ENCODE data around the gene TNIP2.

TNIP2 gene

DNA sequence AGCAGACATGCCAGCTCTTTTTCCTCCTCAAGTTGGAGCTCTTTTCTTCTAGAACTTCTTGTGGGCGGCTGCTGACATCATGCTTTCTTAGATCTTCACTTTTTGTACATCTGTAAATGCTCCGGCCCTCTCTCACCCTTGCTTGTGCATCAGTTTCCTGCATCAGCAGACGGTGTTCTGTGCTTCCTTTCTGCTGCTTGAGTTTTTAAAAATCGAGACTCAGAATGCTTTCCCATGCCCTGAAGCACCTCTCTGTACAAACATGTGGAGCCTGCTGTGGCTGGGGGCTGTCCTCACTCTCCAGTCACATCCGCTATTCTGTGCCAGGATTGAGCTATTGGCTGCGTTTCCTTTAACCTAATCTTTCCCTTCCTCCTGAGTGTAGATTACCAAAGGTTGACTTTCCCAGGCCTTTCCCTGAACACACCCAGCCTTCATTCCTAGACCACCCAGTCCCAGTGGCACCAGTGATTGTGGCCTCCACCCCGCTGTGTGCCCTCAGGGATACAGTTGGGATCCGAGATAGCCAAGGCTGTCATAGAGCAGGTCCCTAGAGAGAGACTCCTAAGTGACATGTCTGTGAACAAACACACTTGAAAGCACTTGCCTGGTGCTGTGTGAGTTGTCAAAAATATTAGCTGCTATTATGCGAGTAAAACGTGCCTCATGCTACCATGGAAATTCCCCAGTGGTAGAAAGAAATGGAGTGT lies 41.9 kb downstream of the TNIP2 start:
- no peak for DNase-seq

- DNase-seq = no peak
Observed at GRCh38 chr4:2713337-2713736, 42.8 kb downstream of the TNIP2 start.

- no peak for DNase-seq
Observed at GRCh38 chr4:2712261-2712842, 43.8 kb downstream of the TNIP2 start.

GRCh38 chr4:2702770-2703169 lies 53.4 kb downstream of the TNIP2 start:
- no peak for DNase-seq

DNA sequence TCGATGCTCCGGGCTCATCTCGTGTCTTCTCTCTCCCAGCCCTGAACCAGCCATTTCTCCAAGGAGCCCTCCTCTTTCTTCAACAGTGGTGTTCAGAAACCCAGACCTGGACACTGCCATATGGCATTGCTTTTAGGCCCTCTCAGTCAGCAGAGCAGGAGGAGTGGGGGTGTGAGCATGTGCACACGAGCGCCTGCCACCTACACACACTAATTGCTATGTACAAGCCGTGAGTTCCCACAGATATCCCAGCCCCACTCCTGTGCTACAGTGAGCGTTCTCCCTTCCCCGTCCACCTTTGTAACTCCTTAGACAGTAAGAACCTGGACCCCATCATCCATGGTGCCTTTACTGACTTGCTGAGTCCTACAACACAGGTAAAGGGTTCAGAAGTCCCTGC lies 53.8 kb downstream of the TNIP2 start:
- no peak for DNase-seq

DNA sequence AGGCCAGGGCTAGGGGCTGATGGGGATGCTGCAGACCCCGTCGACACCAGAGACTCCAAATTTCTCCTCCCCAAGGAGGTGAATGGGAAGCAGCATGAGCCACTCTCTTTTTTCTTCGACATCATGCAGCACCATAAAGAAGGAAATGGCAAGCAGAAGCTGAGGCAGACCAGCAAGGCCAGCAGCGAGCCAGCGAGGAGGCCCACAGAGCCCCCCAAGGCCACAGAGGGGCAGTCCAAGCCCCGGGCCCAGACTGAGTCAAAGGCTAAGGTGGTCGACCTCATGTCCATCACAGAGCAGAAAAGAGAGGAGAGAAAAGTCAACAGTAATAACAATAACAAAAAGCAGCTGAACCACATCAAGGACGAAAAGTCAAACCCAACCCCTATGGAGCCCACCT lies 56.1 kb downstream of the TNIP2 start:
- no peak for DNase-seq

DNA sequence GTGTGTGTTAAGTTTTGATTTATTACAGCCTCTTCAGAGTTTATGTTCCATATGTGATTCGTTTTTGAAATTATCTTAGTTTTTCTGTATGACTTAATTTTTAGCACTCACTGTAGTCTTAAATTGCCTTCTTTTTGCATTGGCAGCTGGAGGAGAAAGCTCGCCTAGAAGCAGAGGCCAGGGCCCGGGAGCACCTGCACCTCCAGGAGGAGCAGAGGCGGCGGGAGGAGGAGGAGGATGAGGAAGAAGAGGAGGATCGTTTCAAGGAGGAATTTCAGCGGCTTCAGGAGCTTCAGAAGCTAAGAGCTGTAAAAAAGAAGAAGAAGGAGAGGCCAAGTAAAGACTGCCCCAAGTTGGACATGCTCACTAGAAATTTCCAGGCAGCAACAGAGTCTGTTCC lies 56.6 kb downstream of the TNIP2 start:
- no peak for DNase-seq

DNA sequence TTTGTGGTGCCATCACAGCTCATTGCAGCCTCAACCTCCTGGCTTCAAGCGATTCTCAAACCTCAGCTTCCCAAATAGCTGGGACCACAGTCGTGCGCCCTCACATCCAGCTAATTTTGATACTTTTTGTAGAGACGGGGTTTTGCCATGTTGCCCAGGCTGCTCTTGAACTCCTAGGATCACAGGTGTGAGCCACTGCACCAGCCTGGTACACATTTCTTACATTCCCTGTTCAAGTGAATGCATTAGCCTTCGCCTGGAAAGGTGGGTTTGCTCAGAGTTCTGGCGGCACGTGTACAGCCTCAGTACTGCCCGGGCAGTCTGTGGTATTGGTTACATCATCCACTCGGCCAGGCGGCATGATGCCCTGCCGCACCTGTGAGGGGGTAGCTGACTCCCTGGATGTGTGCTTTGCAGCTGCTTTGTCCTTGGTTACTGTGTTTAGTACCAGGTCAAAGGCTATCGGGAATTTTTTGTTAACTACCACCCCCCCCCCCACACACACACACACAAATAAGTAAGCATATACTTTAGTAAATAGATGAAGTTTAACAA lies 57.1 kb downstream of the TNIP2 start:
- no peak for DNase-seq

- no peak for DNase-seq
Observed at GRCh38 chr4:2698504-2698903, 57.6 kb downstream of the TNIP2 start.

DNA sequence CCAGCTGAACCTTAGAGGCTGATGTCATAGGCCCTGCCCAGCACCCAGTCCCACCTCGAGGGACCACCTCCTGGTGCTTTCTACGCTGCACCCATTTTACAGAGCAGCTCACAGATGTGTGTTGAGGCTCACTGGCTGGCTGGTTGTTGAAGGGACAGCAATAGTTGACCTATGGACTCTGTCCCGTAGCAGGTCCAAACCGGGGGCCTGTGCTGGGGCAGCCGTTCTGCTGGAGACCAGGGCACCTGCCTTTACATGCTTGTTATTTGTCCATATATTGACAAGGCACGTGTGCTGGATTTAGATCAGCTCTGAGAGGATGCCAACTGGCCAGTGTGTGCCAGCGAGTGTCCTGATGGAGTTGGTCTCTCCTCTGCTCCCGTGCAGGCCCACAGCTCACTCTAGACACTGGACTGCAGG lies 58.1 kb downstream of the TNIP2 start:
- no peak for DNase-seq

DNA sequence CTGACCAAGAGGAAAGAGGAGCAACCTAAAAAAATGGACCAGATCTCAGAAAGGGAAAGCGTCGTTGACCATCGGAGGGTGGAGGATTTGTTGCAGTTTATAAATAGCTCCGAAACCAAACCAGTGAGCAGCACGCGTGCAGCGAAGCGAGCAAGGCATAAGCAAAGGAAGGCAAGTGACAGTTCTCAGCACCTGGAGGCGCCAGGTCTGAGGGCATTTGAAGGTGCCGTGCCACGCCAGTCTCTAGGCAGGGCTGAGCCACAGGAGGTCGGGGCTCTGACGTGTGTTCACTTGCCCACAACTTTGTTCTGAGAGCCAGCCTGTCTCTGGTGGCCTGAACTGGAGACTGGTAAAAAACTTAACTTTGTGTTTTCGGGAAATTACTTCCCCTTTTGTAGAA lies 59.7 kb downstream of the TNIP2 start:
- no peak for DNase-seq

DNA sequence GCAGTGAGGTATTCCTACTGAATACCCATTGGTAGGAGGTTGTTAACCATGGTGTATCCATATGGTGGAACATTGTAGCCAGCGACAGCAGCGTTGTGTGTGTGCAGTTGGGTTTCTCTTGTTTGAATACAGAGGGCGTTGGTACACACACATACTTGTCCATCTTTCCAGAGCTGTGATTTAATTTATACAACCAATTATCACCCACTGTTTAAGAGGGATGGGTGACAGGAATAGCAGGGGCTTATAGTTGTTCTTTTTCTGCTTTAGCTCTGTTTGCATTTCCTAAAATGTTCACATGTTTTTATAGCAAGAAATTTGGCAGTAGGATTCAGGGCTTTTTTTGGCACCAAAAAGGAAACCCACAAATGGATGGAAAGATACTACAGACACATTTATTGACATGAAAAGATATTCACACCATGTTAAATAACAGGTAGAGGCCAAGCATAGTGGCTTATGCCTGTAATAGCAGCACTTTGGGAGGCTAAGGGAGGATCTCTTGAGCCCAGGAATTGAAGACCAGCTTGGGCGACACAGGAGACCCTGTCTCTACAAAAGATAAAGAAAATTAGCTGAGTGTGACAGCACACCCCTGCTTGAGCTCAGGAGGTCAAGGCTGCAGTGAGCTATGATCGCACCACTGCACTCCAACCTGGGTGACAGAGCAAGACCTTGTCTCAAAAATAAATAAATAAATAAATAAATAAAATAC lies 60.6 kb downstream of the TNIP2 start:
- no peak for DNase-seq

- DNase-seq = no peak
Observed at GRCh38 chr4:2694691-2695090, 61.4 kb downstream of the TNIP2 start.

DNA sequence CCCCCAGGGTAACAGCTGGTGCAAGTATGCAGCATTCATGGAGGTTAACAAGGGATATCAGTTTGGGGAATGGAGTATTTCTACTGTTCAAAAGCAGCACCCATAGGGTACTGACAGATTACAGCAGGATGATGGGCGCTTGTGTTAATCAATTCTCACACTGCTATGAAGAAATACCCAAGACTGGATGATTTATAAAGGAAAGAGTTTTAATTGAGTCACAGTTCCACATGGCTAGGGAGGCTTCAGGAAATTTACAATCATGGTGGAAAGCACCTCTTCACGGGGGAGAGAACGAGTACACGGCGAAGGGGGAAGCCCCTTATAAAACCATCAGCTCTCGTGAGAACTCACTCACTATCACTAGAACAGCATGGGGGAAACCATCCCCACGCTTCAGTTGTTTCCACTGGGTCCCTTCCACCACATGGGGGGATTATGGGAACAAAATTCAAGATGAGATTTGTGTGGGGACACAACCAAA lies 64.1 kb downstream of the TNIP2 start:
- DNase-seq = no peak
